T-helper 1 cell treated with Interleukin-12 subunit alpha and Interleukin-12 subunit beta and Interleukin-4 antibody, amounts not matched to agents 30 ng/mL and 1 ng/mL, for 36 hours (primary cell): ENCODE data around the gene ZNF248. TPM values are rescaled to one million over a fixed set of nuclear protein-coding genes. Genes with fewer than 3 reads are reported as not detected.

ENCODE experiments used
- intact Hi-C: fragments of 100-400 bp; cut with micrococcal nuclease; formaldehyde crosslinking; loops from one replicate; pipeline ENCODE4 v1.15.1; 2024
- total RNA-seq: library from RNA; stranded (reverse); gene quantifications from 2 replicates; pipeline ENCODE4 v1.2.3, GENCODE V29; 2022

Gene ZNF248
- 7.2 and 7.6 TPM in 2 replicates for total RNA-seq

- intact Hi-C loops: loop anchor here (1.0 to 2.0 kb wide), 6 partner anchors 119 to 545 kb away; partner anchors contain the start of genes ZNF25, ZNF33A and ZNF37A
Measured at GRCh38 chr10:37857287-37858211, at the start of gene ZNF248. TSS of gene ZNF248 (minus strand) at chr10:37857610. CDS start at chr10:37856310, 1,300 bp downstream.

GRCh38 chr10:37906382-37906781, 49.0 kb upstream of the ZNF248 start:
- intact Hi-C loops: no loop called here

GRCh38 chr10:37896436-37896835, 39.0 kb upstream of the ZNF248 start:
- intact Hi-C loops: no loop called here

GRCh38 chr10:37895674-37896073, 38.3 kb upstream of the ZNF248 start:
- intact Hi-C loops: no loop called here

- intact Hi-C loops: no loop called here
Measured at GRCh38 chr10:37885850-37886249, 28.4 kb upstream of the ZNF248 start.

GRCh38 chr10:37872955-37873354, 15.5 kb upstream of the ZNF248 start:
- intact Hi-C loops: no loop called here

- intact Hi-C loops: no loop called here
Measured at GRCh38 chr10:37872283-37872682, 14.9 kb upstream of the ZNF248 start.

- intact Hi-C loops: no loop called here
Measured at GRCh38 chr10:37871568-37872251, 14.3 kb upstream of the ZNF248 start.

- intact Hi-C loops: no loop called here
Measured at GRCh38 chr10:37871143-37871542, 13.7 kb upstream of the ZNF248 start.

GRCh38 chr10:37868796-37869195, 11.4 kb upstream of the ZNF248 start:
- intact Hi-C loops: no loop called here

- intact Hi-C loops: no loop called here
Measured at GRCh38 chr10:37865957-37866803, 8.8 kb upstream of the ZNF248 start.

GRCh38 chr10:37865264-37865663, 7.9 kb upstream of the ZNF248 start:
- intact Hi-C loops: no loop called here

GRCh38 chr10:37860494-37861190, 3.2 kb upstream of the ZNF248 start:
- intact Hi-C loops: no loop called here

- intact Hi-C loops: loop anchor here (2.0 kb wide), 1 partner anchor 180 kb away; no protein-coding TSS in a partner anchor
Measured at GRCh38 chr10:37859270-37859669, 1.9 kb upstream of the ZNF248 start.

GRCh38 chr10:37856881-37857286, 526 bp downstream of the ZNF248 start:
- intact Hi-C loops: loop anchor here (1.0 to 2.0 kb wide), 4 partner anchors 119 to 500 kb away; partner anchors contain the start of genes ZNF25, ZNF33A and ZNF37A

- intact Hi-C loops: loop anchor here (2.0 kb wide), 1 partner anchor 501 kb away; no protein-coding TSS in a partner anchor
Measured at GRCh38 chr10:37855636-37856035, 1.8 kb downstream of the ZNF248 start.

GRCh38 chr10:37854626-37855025, 2.8 kb downstream of the ZNF248 start:
- intact Hi-C loops: no loop called here

- intact Hi-C loops: no loop called here
Measured at GRCh38 chr10:37844644-37845043, 12.8 kb downstream of the ZNF248 start.

- intact Hi-C loops: no loop called here
Measured at GRCh38 chr10:37839243-37839642, 18.2 kb downstream of the ZNF248 start.

GRCh38 chr10:37831495-37832333, 25.7 kb downstream of the ZNF248 start:
- intact Hi-C loops: no loop called here
